Daoy (cell line): ENCODE data around the gene CAMK4. TPM values are rescaled to one million over a fixed set of nuclear protein-coding genes. Genes with fewer than 3 reads are reported as not detected.

Source experiments
- DNase-seq: peaks from one replicate; pipeline ENCODE4 v3.0.0-alpha.2; 2015; ENCODE audit warnings: low read depth
- total RNA-seq: library from RNA; depleted of rRNA; stranded (reverse); fragments of >200 nt; shearing (Covaris generic); gene quantifications from 2 replicates; pipeline ENCODE4 v1.2.3, GENCODE V29; 2014

The CAMK4 gene
- total RNA-seq, 1 experiment from 2014 or later, result 20.1 TPM

- DNase-seq, result no peak
These were observed 261.9 kb downstream of the CAMK4 start for GRCh38 chr5:111486055-111486454.

- no peak for DNase-seq
These were observed 262.7 kb downstream of the CAMK4 start for GRCh38 chr5:111486926-111487325.

- no peak for DNase-seq
These were observed 264.2 kb downstream of the CAMK4 start for GRCh38 chr5:111488353-111488752.

- DNase-seq, result no peak
These were observed 268.8 kb downstream of the CAMK4 start for GRCh38 chr5:111493031-111493430.

- no peak for DNase-seq
These were observed 270.3 kb downstream of the CAMK4 start for GRCh38 chr5:111494355-111494999.

- no peak for DNase-seq
These were observed 271.0 kb downstream of the CAMK4 start for GRCh38 chr5:111495159-111495558.

- no peak for DNase-seq
These were observed 274.2 kb downstream of the CAMK4 start for GRCh38 chr5:111498346-111498745.

- DNase-seq, result no peak
These were observed 278.8 kb downstream of the CAMK4 start for GRCh38 chr5:111502956-111503355.

GRCh38 chr5:111505096-111505495 is 280.9 kb downstream of the CAMK4 start:
- no peak for DNase-seq

- DNase-seq, result no peak
These were observed 283.1 kb downstream of the CAMK4 start for GRCh38 chr5:111507276-111507675.

GRCh38 chr5:111509119-111509518 is 284.9 kb downstream of the CAMK4 start:
- DNase-seq, result no peak

GRCh38 chr5:111511174-111511830 is 287.1 kb downstream of the CAMK4 start:
- DNase-seq, result peak; percentile 25

GRCh38 chr5:111511831-111512374 is 287.7 kb downstream of the CAMK4 start:
- DNase-seq, result peak; percentile 59

- DNase-seq, result peak; percentile 97
These were observed 288.4 kb downstream of the CAMK4 start, which contains the start of gene STARD4 for GRCh38 chr5:111512375-111513130. Gene STARD4 (minus strand): TSS chr5:111512535. CDS start chr5:111507433, 5,102 bp downstream.

GRCh38 chr5:111513131-111513520 is 288.9 kb downstream of the CAMK4 start:
- no peak for DNase-seq

- DNase-seq, result no peak
These were observed 289.9 kb downstream of the CAMK4 start for GRCh38 chr5:111514087-111514486.

GRCh38 chr5:111517853-111518501 is 293.8 kb downstream of the CAMK4 start:
- DNase-seq, result peak; percentile 4

- DNase-seq, result no peak
These were observed 294.6 kb downstream of the CAMK4 start for GRCh38 chr5:111518777-111519176.

GRCh38 chr5:111520908-111521307 is 296.7 kb downstream of the CAMK4 start:
- DNase-seq, result no peak

- DNase-seq, result no peak
These were observed 303.9 kb downstream of the CAMK4 start for GRCh38 chr5:111528056-111528455.

GRCh38 chr5:111530298-111530740 is 306.1 kb downstream of the CAMK4 start:
- peak; percentile 62 for DNase-seq
